Omental fat pad (tissue), 4 donors: ENCODE measurements around the gene GEMIN5. TPM values are rescaled to one million over a fixed set of nuclear protein-coding genes. Genes with fewer than 3 reads are reported as not detected.
"Not testable (repeated sequence)": the region's sequence is repeated elsewhere in the genome, so short reads cannot be mapped to it uniquely, and the experiment has no call there.

Experiments used
- ATAC-seq: fragments of 150-250 bp; one replicate; pipeline ENCODE4 v1.9.1; 2016; ENCODE audit warnings: mild to moderate bottlenecking, moderate library complexity; ENCODE audit not compliant: low FRiP score
- DNase-seq: peaks from one replicate; pipeline ENCODE4 v3.0.0-alpha.2; 2019; ENCODE audit warnings: low spot score
- CTCF ChIP-seq, 3 donors: fragments of 450-650 bp; IDR thresholded peaks; one replicate each; pipeline ENCODE4 v1.5.1; 2016 to 2017; ENCODE audit warnings: antibody characterized with exemption in 3 of 3, mild to moderate bottlenecking in 3 of 3, moderate library complexity in 2 of 3
- total RNA-seq, 4 donors: library from RNA; depleted of rRNA; stranded (reverse); fragments of >200 nt; gene quantifications; one replicate each; pipeline ENCODE4 v1.1.0, GENCODE V29; 2016

GEMIN5 gene
- 10 to 100 TPM; 13.5 to 25.8 (median 20.2) TPM for total RNA-seq

GRCh38 chr5:154937718-154938466 is at the start of gene GEMIN5:
Gene GEMIN5 (minus strand): TSS chr5:154938211. CDS start chr5:154938133, 78 bp downstream.
- no peak for TF ChIP-seq CTCF (IDR thresholded peaks at IDR 0.05)

DNA sequence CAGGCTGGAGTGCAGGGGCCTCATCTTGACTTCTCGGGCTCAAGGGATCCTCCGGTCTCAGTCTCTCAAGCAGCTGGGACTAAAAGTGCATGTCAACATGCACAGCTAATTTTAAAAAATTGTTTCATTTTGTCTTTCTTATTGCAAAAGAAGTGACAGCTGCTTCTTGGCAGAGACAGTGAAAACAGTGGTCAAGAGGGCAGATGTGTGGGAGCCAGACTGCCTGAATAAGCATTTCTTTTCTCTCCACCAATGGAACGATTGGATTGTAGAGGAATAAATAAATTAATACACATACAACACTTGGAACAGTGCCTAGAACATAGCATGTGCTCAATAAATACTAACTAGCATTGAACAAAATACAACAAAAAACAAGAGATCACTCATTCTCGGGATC is 48.1 kb upstream of the GEMIN5 start:
- TF ChIP-seq CTCF (IDR thresholded peaks at IDR 0.05), result no peak
- DNase-seq (no peak), ATAC-seq (no peak)

More at GRCh38 chr5:154937718-154938466, at the start of gene GEMIN5:
- ATAC-seq (peak; percentile 95), DNase-seq (peak; percentile 35)

DNA sequence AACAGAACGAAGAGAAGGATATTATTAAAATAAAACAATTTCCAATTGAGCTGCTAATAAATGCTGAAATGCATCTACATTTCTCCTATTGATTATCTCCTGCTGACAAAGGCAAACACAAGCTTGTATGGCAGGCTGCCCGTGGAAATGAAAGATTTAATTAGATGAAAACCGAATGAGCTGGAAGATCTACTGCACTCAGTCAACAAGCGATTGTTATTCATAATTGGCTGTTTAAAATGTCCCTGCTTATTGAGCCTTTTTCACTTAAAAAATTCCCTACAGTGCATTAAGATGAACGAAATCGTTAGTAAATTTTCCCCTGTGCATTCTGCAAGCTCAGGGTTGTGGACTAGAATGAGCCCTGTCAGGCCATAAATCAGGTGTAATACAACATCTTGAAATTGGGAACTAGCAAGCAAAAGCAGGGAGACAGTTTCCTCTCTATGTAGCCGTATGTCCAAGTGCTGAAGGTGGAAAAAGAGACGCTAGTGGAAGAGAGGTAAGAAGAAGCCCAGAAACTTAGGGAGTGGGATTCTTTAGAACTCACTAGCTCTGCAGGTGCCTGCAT is 47.0 kb upstream of the GEMIN5 start:
- no peak for TF ChIP-seq CTCF (IDR thresholded peaks at IDR 0.05)
- no peak for DNase-seq
- no peak for ATAC-seq

DNA sequence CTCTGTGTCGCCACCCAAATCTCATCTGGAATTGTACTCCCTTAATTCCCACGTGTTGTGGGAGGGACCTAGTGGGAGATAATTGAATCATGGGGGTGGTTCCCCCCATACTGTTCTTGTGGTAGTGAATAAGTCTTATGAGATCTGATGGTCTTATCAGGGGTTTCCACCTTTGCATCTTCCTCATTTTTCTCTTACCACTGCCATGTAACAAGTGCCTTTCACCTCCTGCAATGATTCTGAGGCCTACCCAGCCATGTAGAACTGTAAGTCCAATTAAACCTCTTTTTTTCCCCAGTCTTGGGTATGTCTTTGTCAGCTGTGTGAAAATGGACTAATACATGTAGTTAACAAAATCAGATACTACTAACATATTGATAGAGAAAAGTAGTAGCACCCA is 40.3 kb upstream of the GEMIN5 start:
- not testable (repeated sequence) for DNase-seq, ATAC-seq

- no peak for TF ChIP-seq CTCF (IDR thresholded peaks at IDR 0.05)
- ATAC-seq, result no peak
- no peak for DNase-seq
Measured at GRCh38 chr5:154977409-154977808, 39.4 kb upstream of the GEMIN5 start.

GRCh38 chr5:154976082-154976481 is 38.1 kb upstream of the GEMIN5 start:
- not testable (repeated sequence) for ATAC-seq, DNase-seq

GRCh38 chr5:154972476-154973080 is 34.6 kb upstream of the GEMIN5 start:
- ATAC-seq (no peak), DNase-seq (no peak)
- TF ChIP-seq CTCF (IDR thresholded peaks at IDR 0.05), result no peak

- no peak for TF ChIP-seq CTCF (IDR thresholded peaks at IDR 0.05)
- DNase-seq (no peak), ATAC-seq (no peak)
Measured at GRCh38 chr5:154971501-154971900, 33.5 kb upstream of the GEMIN5 start.
